Effector CD8-positive, alpha-beta T cell (primary cell): ENCODE measurements around the gene STEAP1B.

Source experiments
- DNase-seq: peaks from one replicate; lab custom pipeline; 2025; lab: John Stamatoyannopoulos, UW

Gene STEAP1B

GRCh38 chr7:22432203-22432718 is 67.7 kb downstream of the STEAP1B start:
- no peak for DNase-seq

GRCh38 chr7:22430457-22430856 is 69.5 kb downstream of the STEAP1B start:
- no peak for DNase-seq

GRCh38 chr7:22429386-22429785 is 70.6 kb downstream of the STEAP1B start:
- DNase-seq, result no peak

GRCh38 chr7:22427855-22428254 is 72.1 kb downstream of the STEAP1B start:
- DNase-seq, result no peak

GRCh38 chr7:22427104-22427503 is 72.9 kb downstream of the STEAP1B start:
- no peak for DNase-seq

- DNase-seq, result no peak
Measured at GRCh38 chr7:22426463-22427094, 73.4 kb downstream of the STEAP1B start.

GRCh38 chr7:22425361-22425760 is 74.6 kb downstream of the STEAP1B start:
- DNase-seq, result no peak

GRCh38 chr7:22422831-22423615 is 77.0 kb downstream of the STEAP1B start:
- no peak for DNase-seq

- DNase-seq, result no peak
Measured at GRCh38 chr7:22420973-22421635, 78.9 kb downstream of the STEAP1B start.

GRCh38 chr7:22420008-22420407 is 80.0 kb downstream of the STEAP1B start:
- DNase-seq, result no peak

GRCh38 chr7:22419488-22419887 is 80.5 kb downstream of the STEAP1B start:
- no peak for DNase-seq

GRCh38 chr7:22418251-22419046 is 81.5 kb downstream of the STEAP1B start:
- no peak for DNase-seq

- no peak for DNase-seq
Measured at GRCh38 chr7:22417841-22418240, 82.1 kb downstream of the STEAP1B start.

- DNase-seq, result no peak
Measured at GRCh38 chr7:22417349-22417748, 82.6 kb downstream of the STEAP1B start.

- no peak for DNase-seq
Measured at GRCh38 chr7:22414424-22414823, 85.6 kb downstream of the STEAP1B start.

GRCh38 chr7:22413211-22413610 is 86.8 kb downstream of the STEAP1B start:
- DNase-seq, result no peak

GRCh38 chr7:22411977-22412693 is 87.9 kb downstream of the STEAP1B start:
- no peak for DNase-seq

- no peak for DNase-seq
Measured at GRCh38 chr7:22406715-22407114, 93.3 kb downstream of the STEAP1B start.

- no peak for DNase-seq
Measured at GRCh38 chr7:22404421-22405023, 95.5 kb downstream of the STEAP1B start.

GRCh38 chr7:22403344-22403743 is 96.6 kb downstream of the STEAP1B start:
- DNase-seq, result no peak

- DNase-seq, result no peak
Measured at GRCh38 chr7:22402250-22402649, 97.7 kb downstream of the STEAP1B start.
